Testis (tissue), 5 donors: Measurements from ENCODE around the gene CGNL1. TPM values are rescaled to one million over a fixed set of nuclear protein-coding genes. Genes with fewer than 3 reads are reported as not detected.

Experiments
- DNase-seq: peaks from one replicate; pipeline ENCODE4 v3.0.0-alpha.2; 2019
- H3K27ac ChIP-seq, 2 donors: fragments of 200-600 bp; sonication (generic); one replicate each; pipeline ENCODE4 v1.5.1; 2019
- H3K27me3 ChIP-seq: fragments of 200-600 bp; sonication (generic); one replicate; pipeline ENCODE4 v1.5.1; 2019
- H3K36me3 ChIP-seq: fragments of 200-600 bp; sonication (generic); one replicate; pipeline ENCODE4 v1.5.1; 2017; ENCODE audit warnings: low read depth; ENCODE audit errors: missing control alignments
- H3K4me1 ChIP-seq: fragments of 200-600 bp; sonication (generic); one replicate; pipeline ENCODE4 v1.5.1; 2019
- H3K4me3 ChIP-seq, 2 donors: fragments of 200-600 bp; sonication (generic); one replicate each; pipeline ENCODE4 v1.5.1; 2017 to 2019
- H3K9me3 ChIP-seq: fragments of 200-600 bp; sonication (generic); one replicate; pipeline ENCODE4 v1.5.1; 2017
- POLR2A ChIP-seq: fragments of 450-650 bp; IDR thresholded peaks from one replicate; pipeline ENCODE4 v1.6.1; 2017; ENCODE audit warnings: antibody characterized with exemption, mild to moderate bottlenecking, moderate library complexity
- WGBS, 2 donors: methylation state at CpG; one replicate each; pipeline ENCODE4 v1.1.5; 2018; 5-methylcytosine and 5-hydroxymethylcytosine counted together
- intact Hi-C: fragments of 100-400 bp; cut with DNase I; formaldehyde crosslinking; loops from one replicate; pipeline ENCODE4 v1.15.1; 2023; ENCODE audit warnings: low total_unique reads
- long read RNA-seq, 2 donors: transcript quantifications; one replicate each; lab custom pipeline, GENCODE V29; 2026
- polyA plus RNA-seq: library from polyadenylated mRNA; stranded (reverse); fragments of 350-450 nt; fragmentation: Illumina TruSeq; extraction: RNeasy Lipid Tissue Mini Kit (QIAGEN cat#74804); gene quantifications from one replicate; pipeline ENCODE4 v1.2.3, GENCODE V29; 2014; ENCODE audit warnings: low read depth, low replicate concordance; ENCODE audit not compliant: insufficient read depth
- total RNA-seq, 2 donors: library from RNA; depleted of rRNA; stranded (reverse); fragments of >200 nt; gene quantifications; one replicate each; pipeline ENCODE4 v1.2.3, GENCODE V29; 2016
- TF ChIP-seq, protein P1 (sequence below), 3 experiments: fragments of 450-650 bp in 2 of 3; fragments of 200-600 bp in 1 of 3; sonication (generic) in 1 of 3; IDR thresholded peaks; one replicate each; pipeline ENCODE4 v1.5.1; 2016 to 2019; ENCODE audit warnings: antibody characterized with exemption in 3 of 3, mild to moderate bottlenecking in 2 of 3, moderate library complexity in 1 of 3

The CGNL1 gene, protein sequence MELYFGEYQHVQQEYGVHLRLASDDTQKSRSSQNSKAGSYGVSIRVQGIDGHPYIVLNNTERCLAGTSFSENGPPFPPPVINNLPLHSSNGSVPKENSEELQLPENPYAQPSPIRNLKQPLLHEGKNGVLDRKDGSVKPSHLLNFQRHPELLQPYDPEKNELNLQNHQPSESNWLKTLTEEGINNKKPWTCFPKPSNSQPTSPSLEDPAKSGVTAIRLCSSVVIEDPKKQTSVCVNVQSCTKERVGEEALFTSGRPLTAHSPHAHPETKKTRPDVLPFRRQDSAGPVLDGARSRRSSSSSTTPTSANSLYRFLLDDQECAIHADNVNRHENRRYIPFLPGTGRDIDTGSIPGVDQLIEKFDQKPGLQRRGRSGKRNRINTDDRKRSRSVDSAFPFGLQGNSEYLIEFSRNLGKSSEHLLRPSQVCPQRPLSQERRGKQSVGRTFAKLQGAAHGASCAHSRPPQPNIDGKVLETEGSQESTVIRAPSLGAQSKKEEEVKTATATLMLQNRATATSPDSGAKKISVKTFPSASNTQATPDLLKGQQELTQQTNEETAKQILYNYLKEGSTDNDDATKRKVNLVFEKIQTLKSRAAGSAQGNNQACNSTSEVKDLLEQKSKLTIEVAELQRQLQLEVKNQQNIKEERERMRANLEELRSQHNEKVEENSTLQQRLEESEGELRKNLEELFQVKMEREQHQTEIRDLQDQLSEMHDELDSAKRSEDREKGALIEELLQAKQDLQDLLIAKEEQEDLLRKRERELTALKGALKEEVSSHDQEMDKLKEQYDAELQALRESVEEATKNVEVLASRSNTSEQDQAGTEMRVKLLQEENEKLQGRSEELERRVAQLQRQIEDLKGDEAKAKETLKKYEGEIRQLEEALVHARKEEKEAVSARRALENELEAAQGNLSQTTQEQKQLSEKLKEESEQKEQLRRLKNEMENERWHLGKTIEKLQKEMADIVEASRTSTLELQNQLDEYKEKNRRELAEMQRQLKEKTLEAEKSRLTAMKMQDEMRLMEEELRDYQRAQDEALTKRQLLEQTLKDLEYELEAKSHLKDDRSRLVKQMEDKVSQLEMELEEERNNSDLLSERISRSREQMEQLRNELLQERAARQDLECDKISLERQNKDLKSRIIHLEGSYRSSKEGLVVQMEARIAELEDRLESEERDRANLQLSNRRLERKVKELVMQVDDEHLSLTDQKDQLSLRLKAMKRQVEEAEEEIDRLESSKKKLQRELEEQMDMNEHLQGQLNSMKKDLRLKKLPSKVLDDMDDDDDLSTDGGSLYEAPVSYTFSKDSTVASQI
- total RNA-seq (10 to 100 TPM; 29.2 to 40.2 TPM), polyA plus RNA-seq (21.0 TPM)
- long read RNA-seq, donor 1, partial matches to known transcripts: 26 of 26 reads
- long read RNA-seq, donor 1, other reads (novel, unspliced or antisense): 0 of 26 reads
- long read RNA-seq, donor 2, partial matches to known transcripts: 24 of 24 reads
- long read RNA-seq, donor 2, other reads (novel, unspliced or antisense): 0 of 24 reads

DNA sequence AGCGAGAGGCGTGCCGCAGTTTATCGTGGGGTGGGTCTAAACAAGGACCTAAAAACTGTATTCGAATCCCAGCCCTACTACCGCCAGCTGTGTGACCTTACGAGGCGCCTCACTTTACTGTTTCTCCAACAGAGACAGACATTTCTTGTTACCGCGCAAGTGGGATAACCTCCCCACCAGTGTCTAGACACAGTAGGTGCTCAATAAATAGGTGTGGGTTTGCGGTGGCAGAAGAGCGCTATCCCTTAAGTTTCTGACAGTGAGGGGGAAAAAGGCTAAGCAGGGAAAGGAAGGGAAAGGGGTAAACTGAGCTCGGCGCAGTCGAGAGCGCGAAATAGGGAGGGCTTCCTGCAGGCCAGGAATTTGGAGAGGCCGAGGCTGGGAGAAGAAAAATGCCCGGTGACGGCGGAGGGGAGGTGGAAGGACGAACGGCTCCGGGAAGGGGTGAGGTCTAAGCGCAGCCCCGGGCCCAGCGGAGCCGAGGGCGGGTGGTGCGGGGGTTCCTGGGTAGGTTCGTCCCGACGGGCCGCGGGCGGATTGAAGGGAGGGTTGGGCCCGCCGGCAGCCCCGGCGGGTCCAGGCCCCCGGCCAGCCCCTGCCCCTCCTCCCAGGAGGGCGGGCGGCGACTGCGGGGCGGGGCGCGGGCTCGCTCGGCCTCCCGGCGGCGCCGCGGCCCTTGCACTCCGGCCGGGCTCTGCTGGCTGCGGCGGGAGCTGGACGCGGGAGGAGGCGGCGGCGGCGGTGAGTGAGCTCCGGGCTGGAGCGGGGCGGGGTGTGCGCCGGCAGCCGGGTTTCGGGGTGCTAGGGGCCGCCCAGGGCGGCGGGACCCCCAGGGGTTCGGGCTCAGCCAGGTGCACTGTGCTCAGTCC lies at the start of gene CGNL1:
TSS of gene CGNL1 (plus strand) at position 679 of the 869 bp plus-strand sequence. CDS start 61,495 bp downstream, outside the sequence.
- peak; percentile 50 for DNase-seq
- intact Hi-C loops: no loop called here

DNA sequence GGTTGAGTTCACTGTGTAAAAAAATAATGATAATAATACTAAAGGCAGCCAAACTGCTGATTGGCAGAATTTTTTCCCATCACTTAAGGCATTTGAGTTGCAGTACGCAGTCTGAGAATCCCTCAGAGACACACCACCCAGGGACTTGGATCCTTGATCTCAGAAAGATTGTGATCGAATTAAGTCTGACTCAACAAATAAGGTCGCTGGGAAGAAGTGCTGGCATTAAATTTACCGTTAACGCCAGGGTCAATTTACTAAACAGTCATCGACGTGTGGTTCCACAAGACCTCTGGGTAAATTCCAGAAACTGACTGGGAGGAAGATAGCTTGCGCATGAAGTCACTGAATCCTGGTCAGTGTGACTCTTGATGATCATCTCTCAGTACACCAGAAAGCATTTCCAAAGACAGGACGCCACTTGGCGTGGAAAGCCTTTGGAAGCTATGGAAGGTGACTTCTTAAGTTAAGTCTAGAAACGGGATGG lies 48.3 kb upstream of the CGNL1 start:
- H3K27ac ChIP-seq: no peak overlapping the region
- H3K9me3 ChIP-seq: no peaks in the 10 kb centered on the region
- intact Hi-C loops: no loop called here
- no peak for DNase-seq
- H3K36me3 ChIP-seq: no peaks in the 10 kb centered on the region
- TF ChIP-seq POLR2A: no peak
- TF ChIP-seq, protein P1, sequence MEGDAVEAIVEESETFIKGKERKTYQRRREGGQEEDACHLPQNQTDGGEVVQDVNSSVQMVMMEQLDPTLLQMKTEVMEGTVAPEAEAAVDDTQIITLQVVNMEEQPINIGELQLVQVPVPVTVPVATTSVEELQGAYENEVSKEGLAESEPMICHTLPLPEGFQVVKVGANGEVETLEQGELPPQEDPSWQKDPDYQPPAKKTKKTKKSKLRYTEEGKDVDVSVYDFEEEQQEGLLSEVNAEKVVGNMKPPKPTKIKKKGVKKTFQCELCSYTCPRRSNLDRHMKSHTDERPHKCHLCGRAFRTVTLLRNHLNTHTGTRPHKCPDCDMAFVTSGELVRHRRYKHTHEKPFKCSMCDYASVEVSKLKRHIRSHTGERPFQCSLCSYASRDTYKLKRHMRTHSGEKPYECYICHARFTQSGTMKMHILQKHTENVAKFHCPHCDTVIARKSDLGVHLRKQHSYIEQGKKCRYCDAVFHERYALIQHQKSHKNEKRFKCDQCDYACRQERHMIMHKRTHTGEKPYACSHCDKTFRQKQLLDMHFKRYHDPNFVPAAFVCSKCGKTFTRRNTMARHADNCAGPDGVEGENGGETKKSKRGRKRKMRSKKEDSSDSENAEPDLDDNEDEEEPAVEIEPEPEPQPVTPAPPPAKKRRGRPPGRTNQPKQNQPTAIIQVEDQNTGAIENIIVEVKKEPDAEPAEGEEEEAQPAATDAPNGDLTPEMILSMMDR (IDR thresholded peaks at IDR 0.05): no peak
- H3K4me1 ChIP-seq: no peaks in the 10 kb centered on the region
- H3K4me3 ChIP-seq: no peak overlapping the region
- H3K27me3 ChIP-seq: no peaks in the 10 kb centered on the region
- 84 to 92% methylated on average over 11 of the region's 11 CpGs for WGBS, 2 donors

More for the DNA sequence above, at the start of gene CGNL1:
- Histone ChIP-seq H3K4me3 (peak within 1 kb of the TSS; percentile 71 to 79), H3K4me1 (peaks cover 11% of the 10 kb centered on the region), H3K36me3 (no peaks in the 10 kb centered on the region), H3K27me3 (no peaks in the 10 kb centered on the region), H3K27ac (peak within 1 kb of the TSS; percentile 44 to 61), H3K9me3 (no peaks in the 10 kb centered on the region)
- 16 to 26% methylated on average over 30 to 73 of the region's 76 CpGs for WGBS, 2 donors
- no peak for TF ChIP-seq POLR2A

DNA sequence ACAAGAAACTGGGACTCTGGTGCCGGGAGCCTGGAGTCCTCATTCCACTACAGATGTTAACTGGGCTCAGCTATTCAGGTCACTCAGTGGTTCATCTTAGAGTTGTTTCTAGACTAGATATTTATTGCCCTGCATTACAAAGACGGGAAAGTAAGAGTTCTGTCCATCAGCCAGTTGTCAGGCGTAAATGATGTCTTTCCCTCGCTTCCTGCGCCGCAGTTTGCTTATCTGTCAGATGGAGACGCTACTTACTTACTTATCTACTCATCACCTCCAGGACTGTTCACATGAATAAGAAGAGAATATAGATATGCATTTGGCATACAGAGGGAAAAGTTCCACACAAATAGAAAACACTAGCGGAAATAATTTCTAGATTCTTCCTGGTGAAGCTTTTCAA lies 47.8 kb upstream of the CGNL1 start:
- Histone ChIP-seq H3K9me3 (no peaks in the 10 kb centered on the region), H3K27ac (no peak overlapping the region), H3K4me1 (no peaks in the 10 kb centered on the region), H3K36me3 (no peaks in the 10 kb centered on the region), H3K27me3 (no peaks in the 10 kb centered on the region), H3K4me3 (no peak overlapping the region)
- WGBS, 2 donors: 87 to 95% methylated on average over 8 of the region's 8 CpGs
- TF ChIP-seq, protein P1 (IDR thresholded peaks at IDR 0.05): no peak
- TF ChIP-seq POLR2A: no peak
- DNase-seq: no peak
- intact Hi-C loops: no loop called here

GRCh38 chr15:57328897-57329296 lies 47.4 kb upstream of the CGNL1 start:
- 56 to 69% methylated on average over 5 of the region's 5 CpGs for WGBS, 2 donors
- no peaks in the 10 kb centered on the region for H3K9me3 ChIP-seq
- no peaks in the 10 kb centered on the region for H3K36me3 ChIP-seq
- H3K27ac ChIP-seq: no peak overlapping the region
- no peaks in the 10 kb centered on the region for H3K4me1 ChIP-seq
- H3K4me3 ChIP-seq: no peak overlapping the region
- no peaks in the 10 kb centered on the region for H3K27me3 ChIP-seq
- intact Hi-C loops: no loop called here
- DNase-seq: no peak
- no peak for TF ChIP-seq POLR2A
- TF ChIP-seq, protein P1 (IDR thresholded peaks at IDR 0.05): no peak
